Panc1 (cell line): ENCODE measurements around the gene TERT. TPM values are rescaled to one million over a fixed set of nuclear protein-coding genes. Genes with fewer than 3 reads are reported as not detected.

Experiments
- ATAC-seq: fragments of 200-7000 bp; cut with Tn5 transposase; 2 replicates; pipeline ENCODE4 v1.9.1; 2020; ENCODE audit warnings: mild to moderate bottlenecking, moderate library complexity
- BruUV-seq: library from RNA; stranded (reverse); fragments of 400-500 nt; replicated peaks from 2 replicates; lab custom pipeline; 2021; lab: Mats Ljungman, UMichigan
- CTCF ChIA-PET: fragments of 300-600 bp; sonication (Branson Sonifier 250); formaldehyde crosslinking; loops from one replicate; lab custom pipeline; 2022; ENCODE audit warnings: antibody characterized with exemption; lab: Charles Lee
- POLR2A ChIA-PET: fragments of 300-600 bp; sonication (Branson Sonifier 250); formaldehyde crosslinking; loops from one replicate; lab custom pipeline; 2022; ENCODE audit warnings: antibody characterized with exemption; lab: Charles Lee
- DNase-seq: peaks from one replicate; pipeline ENCODE4 v3.0.0-alpha.2; 2010; ENCODE audit warnings: low read depth, low spot score
- H3K27ac ChIP-seq: 2 replicates; pipeline ENCODE4 v1.5.1; 2011; ENCODE audit warnings: mild to moderate bottlenecking, low read length, inconsistent platforms
- H3K27me3 ChIP-seq: fragments of 200-500 bp; sonication (Bioruptor generic); 2 replicates; pipeline ENCODE4 v1.6.0; 2014; ENCODE audit warnings: low read length, inconsistent platforms; ENCODE audit not compliant: control insufficient read depth, insufficient read depth
- H3K36me3 ChIP-seq: fragments of 200-500 bp; sonication (Bioruptor generic); 2 replicates; pipeline ENCODE4 v1.5.1; 2014; ENCODE audit warnings: inconsistent platforms, mild to moderate bottlenecking, low read length, moderate library complexity; ENCODE audit not compliant: control insufficient read depth, insufficient read depth
- H3K4me1 ChIP-seq: 2 replicates; pipeline ENCODE4 v1.5.1; 2011; ENCODE audit warnings: inconsistent platforms, mild to moderate bottlenecking, low read length, moderate library complexity; ENCODE audit not compliant: control insufficient read depth, insufficient read depth
- H3K4me3 ChIP-seq, 2 experiments: 2 replicates each; pipeline ENCODE4 v1.5.1; 2011 to 2012; ENCODE audit warnings: low read depth in 2 of 2, low read length in 2 of 2, mild to moderate bottlenecking in 2 of 2, inconsistent platforms in 1 of 2, moderate library complexity in 1 of 2
- H3K9me3 ChIP-seq: fragments of 200-500 bp; sonication (Bioruptor generic); 2 replicates; pipeline ENCODE4 v1.5.1; 2014; ENCODE audit warnings: low read depth, mild to moderate bottlenecking, inconsistent platforms, low read length, moderate library complexity; ENCODE audit not compliant: control insufficient read depth, insufficient read depth
- CTCF ChIP-seq: fragments of 450-650 bp; IDR thresholded peaks from 2 replicates; pipeline ENCODE4 v1.5.1; 2017; ENCODE audit warnings: mild to moderate bottlenecking
- POLR2AphosphoS5 ChIP-seq: IDR thresholded peaks from 2 replicates; pipeline ENCODE4 v1.6.1; 2012; ENCODE audit warnings: mild to moderate bottlenecking, low read depth, low read length, moderate library complexity
- REST ChIP-seq, 2 experiments: IDR thresholded peaks; 2 replicates each; pipeline ENCODE4 v1.6.1; 2011 to 2012; ENCODE audit warnings: low read depth in 2 of 2, control low read depth in 1 of 2, low read length in 1 of 2, mild to moderate bottlenecking in 1 of 2, moderate library complexity in 1 of 2; ENCODE audit not compliant: insufficient read depth in 1 of 2
- SIN3A ChIP-seq: IDR thresholded peaks from 2 replicates; pipeline ENCODE4 v1.6.1; 2012; ENCODE audit warnings: low read depth, mild to moderate bottlenecking, low read length, moderate library complexity, borderline replicate concordance; ENCODE audit not compliant: insufficient read depth
- TCF7L2 ChIP-seq: IDR thresholded peaks from 2 replicates; pipeline ENCODE4 v1.6.1; 2011; ENCODE audit warnings: mild to moderate bottlenecking, low read depth, low read length, inconsistent platforms
- in situ Hi-C: cut with HindIII; loops from 2 replicates; pipeline ENCODE4 v1.10.0; 2016; ENCODE audit warnings: low sequenced_read_pairs, low pct_unique_long_range_greater_than_20kb
- intact Hi-C: fragments of 100-400 bp; cut with micrococcal nuclease; formaldehyde crosslinking; loops from one replicate; pipeline ENCODE4 v1.10.0; 2022; ENCODE audit not compliant: unreplicated experiment
- total RNA-seq: library from RNA; stranded (reverse); gene quantifications from one replicate; pipeline ENCODE4 v1.2.1, GENCODE V29; 2021; ENCODE audit not compliant: unreplicated experiment

The TERT gene
- total RNA-seq, 1 experiment from 2014 or later, result 8.9 TPM

GRCh38 chr5:1321576-1321975, 26.7 kb upstream of the TERT start:
- ATAC-seq, result no peak
- Histone ChIP-seq H3K27ac (no peak overlapping the region), H3K36me3 (peaks cover 7% of the 10 kb centered on the region; the same call in 1 of the 2 replicates), H3K4me1 (peaks cover 10% of the 10 kb centered on the region), H3K9me3 (no peaks in the 10 kb centered on the region), H3K27me3 (no peaks in the 10 kb centered on the region), H3K4me3 (no peak overlapping the region)
- in situ Hi-C loops (no loop called here), intact Hi-C loops (no loop called here)
- ChIA-PET CTCF (no interaction called here), POLR2A (no interaction called here)
- no peak for DNase-seq
- BruUV-seq, result no TSS peak
- TF ChIP-seq POLR2AphosphoS5 (no peak), CTCF (no peak), SIN3A (no peak), REST (IDR thresholded peaks at IDR 0.05; ENCODE audit: insufficient read depth in 1 of 2, low read depth in 2 of 2, low read length in 1 of 2) (no peak), TCF7L2 (no peak)

GRCh38 chr5:1320436-1321344, 25.8 kb upstream of the TERT start:
- peaks cover 7% of the 10 kb centered on the region; the same call in 1 of the 2 replicates for H3K36me3 ChIP-seq
- CTCF ChIA-PET, result no interaction called here

More at GRCh38 chr5:1320436-1321344, 25.8 kb upstream of the TERT start:
- peaks cover 15% of the 10 kb centered on the region for H3K4me1 ChIP-seq
- no peak overlapping the region for H3K27ac ChIP-seq
- intact Hi-C loops, result no loop called here
- in situ Hi-C loops, result no loop called here
- TF ChIP-seq CTCF (no peak), SIN3A (no peak), POLR2AphosphoS5 (no peak), REST (IDR thresholded peaks at IDR 0.05; ENCODE audit: insufficient read depth in 1 of 2, low read depth in 2 of 2, low read length in 1 of 2) (no peak), TCF7L2 (no peak)
- ATAC-seq (no peak), DNase-seq (no peak)
- no TSS peak for BruUV-seq
- H3K27me3 ChIP-seq, result no peaks in the 10 kb centered on the region
- no peaks in the 10 kb centered on the region for H3K9me3 ChIP-seq
- no peak overlapping the region for H3K4me3 ChIP-seq
- POLR2A ChIA-PET, result no interaction called here
